ENCODE results near the gene ARHGAP4. TPM values are rescaled to one million over a fixed set of nuclear protein-coding genes. Genes with fewer than 3 reads are reported as not detected.

The ARHGAP4 gene
- total RNA-seq, 1 experiment from 2014 or later = 47.0 TPM

- peak in 1 of 2 experiments; percentile 79 for DNase-seq
- H3K4me1 ChIP-seq (replicated peaks; ENCODE audit: insufficient read depth) = peaks cover 25% of the 10 kb centered on the region
- H3K79me2 ChIP-seq (ENCODE audit: low read depth) = no peaks in the 10 kb centered on the region
- no peaks in the 10 kb centered on the region for H3K27me3 ChIP-seq (ENCODE audit: insufficient read depth, low read depth)
- H3K4me3 ChIP-seq = no peak overlapping the region
- no peaks in the 10 kb centered on the region for H3K9me2 ChIP-seq (ENCODE audit: insufficient read depth)
- peaks cover 5% of the 10 kb centered on the region for H3F3A ChIP-seq (ENCODE audit: insufficient read depth, low read depth)
- BruUV-seq (replicated peaks) = no TSS peak
- no peak overlapping the region for H2AFZ ChIP-seq
- H4K20me1 ChIP-seq (ENCODE audit: insufficient read depth) = no peaks in the 10 kb centered on the region
- intact Hi-C loops (cut with micrococcal nuclease; ENCODE audit: unreplicated experiment) = no loop called here
- H3K36me3 ChIP-seq (ENCODE audit: low read depth) = no peaks in the 10 kb centered on the region
- H3K27ac ChIP-seq = no peak overlapping the region
- CTCF ChIA-PET = no interaction called here
- no peak overlapping the region for H3K4me2 ChIP-seq
- no peak for TF ChIP-seq EZH2 (IDR thresholded peaks at IDR 0.05; ENCODE audit: low read depth)
- no peak for TF ChIP-seq CTCF (conservative IDR thresholded peaks at IDR 0.05)
- H3K9me3 ChIP-seq (ENCODE audit: insufficient read depth, low read depth) = no peaks in the 10 kb centered on the region
- POLR2A ChIA-PET (ENCODE audit: unreplicated experiment) = no interaction called here
Observed at GRCh38 chrX:153902385-153902784, 23.7 kb downstream of the ARHGAP4 start.

GRCh38 chrX:153901753-153902140 is 24.3 kb downstream of the ARHGAP4 start:
- no peak for DNase-seq
- Histone ChIP-seq H3K36me3 (ENCODE audit: low read depth) (no peaks in the 10 kb centered on the region), H3K4me1 (replicated peaks; ENCODE audit: insufficient read depth) (peaks cover 25% of the 10 kb centered on the region), H3K4me2 (no peak overlapping the region), H3K9me3 (ENCODE audit: insufficient read depth, low read depth) (no peaks in the 10 kb centered on the region), H4K20me1 (ENCODE audit: insufficient read depth) (no peaks in the 10 kb centered on the region), H3K27me3 (ENCODE audit: insufficient read depth, low read depth) (no peaks in the 10 kb centered on the region), H3K4me3 (no peak overlapping the region), H2AFZ (no peak overlapping the region), H3K9me2 (ENCODE audit: insufficient read depth) (no peaks in the 10 kb centered on the region), H3K79me2 (ENCODE audit: low read depth) (no peaks in the 10 kb centered on the region), H3K27ac (no peak overlapping the region), H3F3A (ENCODE audit: insufficient read depth, low read depth) (peaks cover 5% of the 10 kb centered on the region)
- no TSS peak for BruUV-seq (replicated peaks)
- intact Hi-C loops (cut with micrococcal nuclease; ENCODE audit: unreplicated experiment) = loop anchor here (2.0 kb wide), 3 partner anchors 15 to 107 kb away; partner anchors contain the start of genes IDH3G, L1CAM and SSR4
- TF ChIP-seq EZH2 (IDR thresholded peaks at IDR 0.05; ENCODE audit: low read depth) = no peak
- TF ChIP-seq CTCF (conservative IDR thresholded peaks at IDR 0.05) = no peak
- POLR2A ChIA-PET (ENCODE audit: unreplicated experiment) = no interaction called here
- CTCF ChIA-PET = no interaction called here

GRCh38 chrX:153900831-153901752 is 25.0 kb downstream of the ARHGAP4 start:
- Histone ChIP-seq H3K79me2 (ENCODE audit: low read depth) (no peaks in the 10 kb centered on the region), H4K20me1 (ENCODE audit: insufficient read depth) (no peaks in the 10 kb centered on the region), H3K27me3 (ENCODE audit: insufficient read depth, low read depth) (no peaks in the 10 kb centered on the region), H3K27ac (0 out of 2 replicates have a peak overlapping the region, but pooled peaks have one; percentile 16), H3K36me3 (ENCODE audit: low read depth) (no peaks in the 10 kb centered on the region), H2AFZ (no peak overlapping the region), H3K9me3 (ENCODE audit: insufficient read depth, low read depth) (no peaks in the 10 kb centered on the region), H3K4me3 (no peak overlapping the region), H3K9me2 (ENCODE audit: insufficient read depth) (no peaks in the 10 kb centered on the region), H3K4me1 (replicated peaks; ENCODE audit: insufficient read depth) (peaks cover 25% of the 10 kb centered on the region), H3K4me2 (peak overlapping the region; percentile 46), H3F3A (ENCODE audit: insufficient read depth, low read depth) (peaks cover 5% of the 10 kb centered on the region)
- intact Hi-C loops (cut with micrococcal nuclease; ENCODE audit: unreplicated experiment) = loop anchor here (2.0 kb wide), 3 partner anchors 14 to 106 kb away; partner anchors contain the start of genes IDH3G, L1CAM and SSR4
- BruUV-seq (replicated peaks) = no TSS peak
- DNase-seq = peak; percentile 79 to 83
- TF ChIP-seq CTCF (conservative IDR thresholded peaks at IDR 0.05) (no peak), EZH2 (IDR thresholded peaks at IDR 0.05; ENCODE audit: low read depth) (no peak)
- ChIA-PET POLR2A (ENCODE audit: unreplicated experiment) (interaction anchor here (0.6 kb wide), 1 partner anchor 10 kb away, joined by 3 read pairs; no protein-coding TSS in a partner anchor), CTCF (interaction anchor here (0.7 kb wide), 2 partner anchors 14 to 158 kb away, joined by 5 read pairs; no protein-coding TSS in a partner anchor)
